Fibroblast of lung (primary cell): ENCODE results near the gene C10orf143.

Experiments
- CTCF ChIP-seq, 2 donors: IDR thresholded peaks in 1 of 2; conservative IDR thresholded peaks in 1 of 2; 1 replicate in 1 of 2; 2 replicates in 1 of 2; pipeline ENCODE4 v1.5.1; 2011 to 2012; ENCODE audit warnings: low read length in 2 of 2, control low read depth in 1 of 2, inconsistent platforms in 1 of 2, low read depth in 1 of 2, mild to moderate bottlenecking in 1 of 2
- EZH2 ChIP-seq: IDR thresholded peaks from 2 replicates; pipeline ENCODE4 v1.5.1; 2012; ENCODE audit warnings: low read length, control low read depth, mild to moderate bottlenecking; ENCODE audit errors: missing control alignments

- TF ChIP-seq CTCF (conservative IDR thresholded peaks at IDR 0.05 in 1 of 2, IDR thresholded peaks at IDR 0.05 in 1 of 2; ENCODE audit: low read depth in 1 of 2, low read length in 2 of 2) = no peak
- no peak for TF ChIP-seq EZH2
Measured at GRCh38 chr10:130062201-130062600, 48.4 kb downstream of the C10orf143 start.
